Activated CD8-positive, alpha-beta T cell treated with anti-CD3 and anti-CD28 coated beads for 36 hours (primary cell): ENCODE measurements around the gene LRRC3. TPM values are rescaled to one million over a fixed set of nuclear protein-coding genes. Genes with fewer than 3 reads are reported as not detected.

Source experiments
- ATAC-seq: fragments of 200-7000 bp; cut with Tn5 transposase; one replicate; pipeline ENCODE4 v1.10.0; 2021; ENCODE audit warnings: mild to moderate bottlenecking, moderate library complexity
- CTCF ChIA-PET: fragments of 350-600 bp; sonication (Branson Sonifier 250); formaldehyde crosslinking; loops from one replicate; lab custom pipeline; 2021; ENCODE audit warnings: antibody characterized with exemption; lab: Charles Lee
- POLR2A ChIA-PET: fragments of 350-600 bp; sonication (Branson Sonifier 250); formaldehyde crosslinking; loops from one replicate; lab custom pipeline; 2021; ENCODE audit warnings: antibody characterized with exemption; lab: Charles Lee
- DNase-seq: peaks from one replicate; pipeline ENCODE4 v3.0.0-alpha.2; 2020
- H3K27ac Mint-ChIP-seq: one replicate; pipeline ENCODE4 v1.8.0; 2021; ENCODE audit warnings: mild to moderate bottlenecking, mixed read lengths
- H3K27me3 Mint-ChIP-seq: one replicate; pipeline ENCODE4 v1.8.0; 2021; ENCODE audit warnings: mixed read lengths
- H3K36me3 Mint-ChIP-seq: one replicate; pipeline ENCODE4 v1.8.0; 2021; ENCODE audit warnings: low read depth, mixed read lengths
- H3K4me1 Mint-ChIP-seq: one replicate; pipeline ENCODE4 v1.8.0; 2021; ENCODE audit warnings: low read depth, mixed read lengths
- H3K4me3 Mint-ChIP-seq: one replicate; pipeline ENCODE4 v1.8.0; 2021; ENCODE audit warnings: mild to moderate bottlenecking, moderate library complexity, mixed read lengths
- H3K9me3 Mint-ChIP-seq: one replicate; pipeline ENCODE4 v1.8.0; 2021; ENCODE audit warnings: mixed read lengths
- CTCF ChIP-seq: fragments of 200-600 bp; IDR thresholded peaks from one replicate; pipeline ENCODE4 v1.8.0; 2022; ENCODE audit warnings: antibody characterized with exemption, mild to moderate bottlenecking
- intact Hi-C: fragments of 100-400 bp; cut with micrococcal nuclease; formaldehyde crosslinking; loops from one replicate; pipeline ENCODE4 v1.10.0; 2022
- total RNA-seq, 2 experiments: library from RNA; stranded (reverse); gene quantifications; one replicate each; pipeline ENCODE4 v1.2.3, GENCODE V29; 2021

Gene LRRC3
- total RNA-seq, 2 experiments from 2014 or later: 1.8 to 1.9 TPM

DNA sequence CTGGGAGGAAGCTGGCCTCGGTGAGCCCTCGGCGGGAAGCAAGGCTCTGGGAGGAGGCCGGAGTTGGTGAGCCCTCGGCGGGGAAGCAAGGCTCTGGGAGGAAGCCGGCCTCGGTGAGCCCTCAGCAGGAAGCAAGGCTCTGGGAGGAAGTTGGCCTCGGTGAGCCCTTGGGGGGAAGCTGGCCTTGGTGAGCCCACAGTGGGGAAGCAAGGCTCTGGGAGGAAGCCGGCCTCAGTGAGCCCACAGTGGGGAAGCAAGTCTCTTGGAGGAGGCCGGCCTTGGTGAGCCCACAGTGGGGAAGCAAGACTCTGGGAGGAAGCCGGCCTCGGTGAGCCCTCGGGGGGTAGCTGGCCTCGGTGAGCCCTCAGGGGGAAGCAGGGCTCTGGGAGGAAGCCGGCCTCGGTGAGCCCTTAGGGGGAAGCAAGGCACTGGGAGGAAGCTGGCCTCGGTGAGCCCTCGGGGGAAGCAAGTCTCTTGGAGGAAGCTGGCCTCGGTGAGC lies 48.6 kb downstream of the LRRC3 start:
- no peaks in the 10 kb centered on the region for H3K36me3 Mint-ChIP-seq
- no peak overlapping the region for H3K4me3 Mint-ChIP-seq
- H3K27me3 Mint-ChIP-seq: no peaks in the 10 kb centered on the region
- CTCF ChIA-PET: no interaction called here
- TF ChIP-seq CTCF: no peak
- no peaks in the 10 kb centered on the region for H3K9me3 Mint-ChIP-seq
- POLR2A ChIA-PET: interaction anchor here (0.7 kb wide), 1 partner anchor 1073 kb away, joined by 3 read pairs; no protein-coding TSS in a partner anchor
- ATAC-seq (no peak), DNase-seq (no peak)
- H3K27ac Mint-ChIP-seq: peak overlapping the region; percentile 38
- peaks cover 4% of the 10 kb centered on the region for H3K4me1 Mint-ChIP-seq
- intact Hi-C loops: no loop called here

GRCh38 chr21:44505673-44506278 lies 50.5 kb downstream of the LRRC3 start:
- no peak for ATAC-seq
- TF ChIP-seq CTCF: no peak
- Mint-ChIP-seq H3K4me1 (peaks cover 4% of the 10 kb centered on the region), H3K4me3 (no peak overlapping the region), H3K27me3 (no peaks in the 10 kb centered on the region), H3K36me3 (no peaks in the 10 kb centered on the region), H3K9me3 (no peaks in the 10 kb centered on the region), H3K27ac (no peak overlapping the region)
- intact Hi-C loops: no loop called here
- ChIA-PET POLR2A (no interaction called here), CTCF (interaction anchor here (1.7 to 1.8 kb wide), 2 partner anchors 237 to 287 kb away, joined by 4 read pairs; no protein-coding TSS in a partner anchor)
- DNase-seq: no peak

DNA sequence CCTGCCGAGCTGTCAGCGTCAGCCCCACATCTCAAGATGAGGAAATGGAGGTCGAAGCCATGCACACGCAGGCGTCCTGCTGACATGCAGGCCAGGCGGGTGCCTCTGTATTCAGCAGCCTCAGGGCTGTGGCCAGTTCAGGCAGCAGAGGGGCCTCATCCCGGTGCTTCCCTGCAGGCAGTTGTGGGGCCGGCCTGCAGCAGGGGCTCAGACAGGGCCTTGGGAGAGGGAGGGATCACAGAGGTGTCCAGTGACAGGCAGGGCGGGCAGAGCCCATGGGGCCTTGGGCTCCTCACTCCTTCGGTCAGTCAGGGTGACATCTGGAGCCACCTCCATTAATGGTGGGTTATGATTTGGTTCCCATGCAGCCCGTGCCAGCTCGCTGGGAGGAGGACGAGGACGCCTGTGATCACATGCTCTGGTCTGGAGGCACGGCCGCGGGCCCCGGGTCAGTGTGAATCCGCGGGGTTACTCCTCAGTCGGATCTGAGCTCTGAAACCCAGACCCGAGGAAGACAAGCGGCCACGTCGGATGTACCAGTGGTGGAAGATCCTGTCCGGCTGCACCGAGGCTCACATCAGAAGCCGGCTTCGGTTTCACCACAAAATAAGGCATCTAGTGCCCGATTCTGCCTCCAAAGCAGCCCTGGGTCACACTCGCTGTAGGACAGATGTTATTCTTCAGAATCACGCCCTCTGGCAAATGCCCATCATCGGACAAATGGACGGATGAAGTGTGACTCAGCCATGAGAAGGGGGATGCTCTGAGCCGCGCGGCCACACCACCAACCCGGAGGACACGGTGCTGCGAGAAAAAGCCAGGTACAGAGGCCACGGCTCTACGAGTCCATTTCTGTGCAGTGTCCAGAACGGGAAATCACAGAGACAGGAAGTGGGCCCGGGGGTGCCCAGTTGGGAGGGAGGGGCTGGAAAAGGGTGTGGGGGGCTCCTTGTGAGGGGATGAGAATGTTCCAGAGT lies 51.3 kb downstream of the LRRC3 start:
- Mint-ChIP-seq H3K4me1 (peaks cover 7% of the 10 kb centered on the region), H3K27me3 (no peaks in the 10 kb centered on the region), H3K4me3 (no peak overlapping the region), H3K27ac (no peak overlapping the region), H3K9me3 (no peaks in the 10 kb centered on the region), H3K36me3 (no peaks in the 10 kb centered on the region)
- CTCF ChIA-PET: interaction anchor here (1.7 to 1.8 kb wide), 2 partner anchors 236 to 287 kb away, joined by 4 read pairs; no protein-coding TSS in a partner anchor
- intact Hi-C loops: no loop called here
- POLR2A ChIA-PET: no interaction called here
- no peak for ATAC-seq
- no peak for DNase-seq
- no peak for TF ChIP-seq CTCF

DNA sequence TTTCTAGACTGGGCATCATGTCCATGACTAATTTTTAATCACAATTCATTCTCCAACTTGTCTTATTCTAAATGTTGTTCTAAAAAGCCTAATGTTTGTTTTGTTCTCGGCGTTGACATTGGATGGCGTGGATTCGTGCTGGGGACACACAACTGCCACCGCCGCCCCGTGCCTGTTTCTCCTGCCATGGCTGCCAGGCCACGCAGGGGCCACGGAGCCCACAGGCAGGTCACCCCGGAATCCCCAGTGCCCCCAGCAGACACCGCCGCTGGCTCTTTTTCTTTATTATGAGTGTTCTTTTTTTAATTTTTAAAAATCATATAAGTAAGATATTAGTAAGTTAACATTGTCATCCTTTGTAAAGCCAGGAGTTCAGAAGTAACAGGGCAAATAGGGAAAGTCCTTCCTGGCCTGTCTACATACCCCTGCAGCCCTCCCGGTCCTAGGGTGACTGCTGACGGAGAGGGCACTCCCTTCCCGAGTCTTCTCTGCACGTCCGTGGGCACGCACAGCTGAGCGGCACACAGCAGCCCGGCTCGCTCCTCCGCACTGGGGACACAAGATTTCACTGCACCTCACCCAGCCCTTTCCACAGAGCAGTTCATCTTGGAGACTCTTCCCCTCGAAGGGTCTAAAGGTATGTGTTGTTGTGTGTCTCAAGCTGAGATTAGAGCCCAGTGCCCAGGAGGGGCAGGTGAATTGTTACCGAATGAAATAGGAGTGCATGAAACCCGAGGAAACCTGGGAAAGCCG lies 52.5 kb downstream of the LRRC3 start:
- H3K27ac Mint-ChIP-seq: no peak overlapping the region
- DNase-seq (no peak), ATAC-seq (no peak)
- H3K4me3 Mint-ChIP-seq: no peak overlapping the region
- H3K4me1 Mint-ChIP-seq: peaks cover 7% of the 10 kb centered on the region
- no peaks in the 10 kb centered on the region for H3K9me3 Mint-ChIP-seq
- ChIA-PET CTCF (interaction anchor here (1.7 kb wide), 1 partner anchor 285 kb away, joined by 4 read pairs; no protein-coding TSS in a partner anchor), POLR2A (no interaction called here)
- no peaks in the 10 kb centered on the region for H3K27me3 Mint-ChIP-seq
- intact Hi-C loops: no loop called here
- no peaks in the 10 kb centered on the region for H3K36me3 Mint-ChIP-seq
- no peak for TF ChIP-seq CTCF
